Endothelial cell of umbilical vein (primary cell): ENCODE data around the gene CNR2. TPM values are rescaled to one million over a fixed set of nuclear protein-coding genes. Genes with fewer than 3 reads are reported as not detected.

ENCODE experiments used
- Bru-seq: library from RNA; stranded (reverse); fragments of 400-500 nt; gene quantifications from one replicate; lab custom pipeline; 2021; lab: Mats Ljungman, UMichigan
- BruChase-seq, 2 experiments: library from RNA; stranded (reverse); fragments of 400-500 nt; gene quantifications; one replicate each; lab custom pipeline; 2021; lab: Mats Ljungman, UMichigan
- BruUV-seq: library from RNA; stranded (reverse); fragments of 400-500 nt; replicated peaks from 2 replicates; lab custom pipeline; 2021; lab: Mats Ljungman, UMichigan
- CTCF ChIA-PET: fragments of 300-600, 350-600 bp; sonication (Branson Sonifier 250); formaldehyde crosslinking; loops from one replicate; lab custom pipeline; 2021; ENCODE audit warnings: antibody characterized with exemption, inconsistent platforms; lab: Charles Lee
- POLR2A ChIA-PET: fragments of 300-600, 350-600 bp; sonication (Branson Sonifier 250); formaldehyde crosslinking; loops from one replicate; lab custom pipeline; 2021; ENCODE audit warnings: antibody characterized with exemption, inconsistent platforms; lab: Charles Lee
- DNase-seq: peaks from one replicate; pipeline ENCODE4 v3.0.0-alpha.2; 2011; ENCODE audit warnings: low read depth, low spot score
- FAIRE-seq: peaks from 2 replicates; lab custom pipeline; 2011; peaks lifted over from hg19 to GRCh38; lab: Jason Lieb, UNC
- H2AFZ ChIP-seq: 2 replicates; pipeline ENCODE4 v1.6.0; 2012; ENCODE audit warnings: low read depth, low read length, control low read depth, inconsistent platforms
- H3K27ac ChIP-seq: 2 replicates; pipeline ENCODE4 v1.5.1; 2011; ENCODE audit warnings: low read depth, mild to moderate bottlenecking, control low read depth, low read length, moderate library complexity; ENCODE audit not compliant: insufficient read depth
- H3K27me3 ChIP-seq, 2 experiments: 2 replicates each; pipeline versions ENCODE4 v1.6.0 to v1.6.1; 2011; ENCODE audit warnings: low read length in 2 of 2, mixed read lengths in 1 of 2; ENCODE audit not compliant: control insufficient read depth in 2 of 2, insufficient read depth in 2 of 2
- H3K36me3 ChIP-seq, 2 experiments: 2 replicates in 1 of 2; 3 replicates in 1 of 2; pipeline ENCODE4 v1.5.1; 2011; ENCODE audit warnings: low read length in 2 of 2, mild to moderate bottlenecking in 1 of 2, moderate library complexity in 1 of 2; ENCODE audit not compliant: control insufficient read depth in 2 of 2, insufficient read depth in 2 of 2; ENCODE audit errors: extremely low read depth in 1 of 2
- H3K4me1 ChIP-seq: 3 replicates; pipeline ENCODE4 v1.5.1; 2011; ENCODE audit warnings: mild to moderate bottlenecking, low read length; ENCODE audit not compliant: control insufficient read depth, insufficient read depth; ENCODE audit errors: extremely low read depth
- H3K4me2 ChIP-seq: 2 replicates; pipeline ENCODE4 v1.6.1; 2011; ENCODE audit warnings: low read length, control low read depth, mixed read lengths; ENCODE audit not compliant: insufficient read depth
- H3K4me3 ChIP-seq, 3 experiments: fragments of 200-600 bp in 1 of 3; sonication (generic), shearing (Covaris generic) in 1 of 3; replicated peaks in 1 of 3; 2 replicates each; pipeline ENCODE4 v1.5.1; 2011 to 2016; ENCODE audit warnings: control low read depth in 3 of 3, low read length in 3 of 3, mild to moderate bottlenecking in 2 of 3, inconsistent platforms in 1 of 3, low read depth in 1 of 3, moderate library complexity in 1 of 3; ENCODE audit not compliant: insufficient read depth in 1 of 3
- H3K79me2 ChIP-seq: 2 replicates; pipeline ENCODE4 v1.6.0; 2012; ENCODE audit warnings: low read length, inconsistent platforms; ENCODE audit not compliant: control insufficient read depth, insufficient read depth
- H3K9ac ChIP-seq: replicated peaks from 2 replicates; pipeline ENCODE3; 2011; ENCODE audit warnings: low read length, control low read depth; ENCODE audit not compliant: insufficient read depth; ENCODE audit errors: extremely low read depth
- H3K9me1 ChIP-seq: replicated peaks from 3 replicates; pipeline ENCODE4 v1.6.0; 2011; ENCODE audit warnings: mild to moderate bottlenecking, low read length; ENCODE audit not compliant: control insufficient read depth, insufficient read depth; ENCODE audit errors: extremely low read depth
- H3K9me3 ChIP-seq: replicated peaks from 2 replicates; pipeline ENCODE4 v1.5.1; 2012; ENCODE audit warnings: low read length, inconsistent platforms; ENCODE audit not compliant: control insufficient read depth, insufficient read depth
- H4K20me1 ChIP-seq: replicated peaks from 2 replicates; pipeline ENCODE3; 2011; ENCODE audit warnings: mild to moderate bottlenecking, low read length; ENCODE audit not compliant: control insufficient read depth, insufficient read depth; ENCODE audit errors: extremely low read depth
- EZH2 ChIP-seq: IDR thresholded peaks from 2 replicates; pipeline ENCODE4 v1.6.1; 2012; ENCODE audit warnings: borderline replicate concordance, low read depth, mild to moderate bottlenecking, moderate library complexity, low read length, inconsistent platforms; ENCODE audit not compliant: severe bottlenecking
- FOS ChIP-seq: IDR thresholded peaks from 2 replicates; pipeline ENCODE4 v1.6.1; 2011; ENCODE audit warnings: mild to moderate bottlenecking, low read length, moderate library complexity, borderline replicate concordance; ENCODE audit not compliant: insufficient read depth
- GATA2 ChIP-seq: IDR thresholded peaks from 2 replicates; pipeline ENCODE4 v1.7.0; 2011; ENCODE audit warnings: low read depth, mild to moderate bottlenecking, moderate library complexity, mixed read lengths, low read length; ENCODE audit not compliant: insufficient read length, insufficient read depth
- JUN ChIP-seq: IDR thresholded peaks from 2 replicates; pipeline ENCODE4 v1.6.1; 2011; ENCODE audit warnings: borderline replicate concordance, low read depth; ENCODE audit not compliant: insufficient read length, insufficient read depth
- MAX ChIP-seq: IDR thresholded peaks from 2 replicates; pipeline ENCODE4 v1.6.1; 2011; ENCODE audit not compliant: insufficient read depth, insufficient read length
- MYC ChIP-seq: IDR thresholded peaks from one replicate; pipeline ENCODE4 v1.6.1; 2011; ENCODE audit warnings: mild to moderate bottlenecking, low read depth, low read length
- POLR2A ChIP-seq: IDR thresholded peaks from 2 replicates; pipeline ENCODE4 v1.6.1; 2012; ENCODE audit warnings: low read depth, mild to moderate bottlenecking, control low read depth, low read length
- POLR2AphosphoS5 ChIP-seq: IDR thresholded peaks from 2 replicates; pipeline ENCODE4 v1.6.1; 2012; ENCODE audit warnings: low read depth, mild to moderate bottlenecking, control low read depth, low read length, moderate library complexity; ENCODE audit not compliant: insufficient read depth
- dilution Hi-C: fragments of 300-500 bp; cut with MboI; formaldehyde crosslinking; loops from one replicate; pipeline ENCODE4 v1.15.0; 2019; ENCODE audit warnings: low sequenced_read_pairs; ENCODE audit not compliant: extremely low pct_ligation_motif_present
- intact Hi-C: fragments of 100-400 bp; cut with micrococcal nuclease; formaldehyde crosslinking; loops from one replicate; pipeline ENCODE4 v1.10.0; 2022
- long read RNA-seq: library from polyadenylated mRNA; stranded (forward); transcript quantifications from one replicate; pipeline ENCODE4 v2.0.0, GENCODE V29; 2021
- polyA minus RNA-seq, 3 experiments: library from RNA; depleted of rRNA, polyadenylated mRNA; stranded (reverse); fragments of >200 nt; gene quantifications; 1 replicate in 1 of 3; 2 replicates in 2 of 3; pipeline ENCODE4 v1.2.3, GENCODE V29; 2011
- polyA plus RNA-seq, 4 experiments: library from polyadenylated mRNA; depleted of rRNA in 3 of 4; stranded (reverse) in 3 of 4; unstranded in 1 of 4; fragments of >200 nt; gene quantifications; 2 replicates each; pipeline versions ENCODE4 v1.2.1 to v1.2.3, GENCODE V29; 2011 to 2012; ENCODE audit warnings: missing spikeins in 1 of 4
- total RNA-seq: library from RNA; stranded (reverse); gene quantifications from 2 replicates; pipeline ENCODE4 v1.2.3, GENCODE V29; 2021
- TF ChIP-seq, protein P1 (sequence below), 2 donors: IDR thresholded peaks; 1 replicate in 1 of 2; 2 replicates in 1 of 2; pipeline ENCODE4 v1.5.1; 2011; ENCODE audit warnings: low read length in 2 of 2, mild to moderate bottlenecking in 2 of 2, moderate library complexity in 2 of 2, control low read depth in 1 of 2, inconsistent platforms in 1 of 2, low read depth in 1 of 2; ENCODE audit not compliant: insufficient read depth in 1 of 2; ENCODE audit errors: extremely low read depth in 1 of 2

Gene CNR2
- total RNA-seq = not detected in 2 replicates
- not detected in 2 replicates for polyA plus RNA-seq
- not detected in 2 replicates for polyA plus RNA-seq (2011; cell fraction: cytosol; rRNA removed)
- polyA plus RNA-seq (2011; cell fraction: nucleus; rRNA removed) = not detected in 2 replicates
- polyA plus RNA-seq (2012) = not detected in 2 replicates
- not detected in 2 replicates for polyA minus RNA-seq
- polyA minus RNA-seq (2011; cell fraction: cytosol; rRNA and poly(A)+ RNA removed) = not detected
- not detected in 2 replicates for polyA minus RNA-seq (2011; cell fraction: nucleus; rRNA and poly(A)+ RNA removed)
- not detected for Bru-seq, nascent RNA
- percentile 17 among the genes with signal in this experiment for BruChase-seq, experiment 1, labeled RNA remaining after a 6-hour chase
- percentile 5 among the genes with signal in this experiment for BruChase-seq, experiment 2, labeled RNA remaining after a 2-hour chase
- long read RNA-seq = 0 reads

DNA sequence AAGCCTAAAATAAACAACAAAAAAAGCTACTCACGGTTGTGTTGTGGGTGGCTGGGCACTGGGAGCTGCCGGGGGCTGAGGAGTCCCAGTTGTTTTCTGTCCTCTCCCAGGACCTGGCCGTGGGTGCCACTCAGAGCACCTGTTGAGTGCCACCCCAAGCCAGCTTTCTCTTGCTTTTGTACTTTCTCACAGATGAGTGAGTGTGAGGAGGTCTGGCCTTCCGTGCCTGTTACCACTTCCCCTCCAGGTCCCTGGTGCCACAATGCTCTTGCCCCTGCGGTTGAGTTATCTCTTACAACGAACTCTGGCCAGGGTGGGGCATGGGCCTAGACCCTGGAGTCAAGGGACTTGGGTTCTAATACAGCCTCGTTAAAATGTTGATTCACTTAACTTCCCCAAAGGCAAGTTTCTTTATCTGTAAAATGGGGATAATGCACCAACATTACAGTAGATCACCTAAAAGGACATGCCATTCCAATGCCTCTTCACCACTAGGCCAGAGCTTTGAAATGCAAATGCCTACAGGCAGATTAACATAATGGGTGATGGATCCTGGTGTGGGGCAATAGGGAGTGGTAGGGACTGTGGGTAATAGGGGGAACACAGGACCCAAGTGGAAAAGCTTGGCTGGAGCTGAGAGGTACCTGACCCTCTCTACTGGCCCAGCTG is at the start of gene CNR2:
Gene CNR2, minus strand, starts transcription at position 151 of the 669 bp plus-strand sequence. CDS start 37,745 bp downstream, outside the sequence.
- BruUV-seq = no TSS peak
- Histone ChIP-seq H3K9me1 (no peaks in the 10 kb centered on the region), H3K4me3 (no peak within 1 kb of the TSS), H3K4me1 (no peaks in the 10 kb centered on the region), H3K9me3 (no peaks in the 10 kb centered on the region), H3K27me3 (peaks cover 0 to 4% of the 10 kb centered on the region in 2 experiments), H4K20me1 (no peaks in the 10 kb centered on the region), H3K27ac (no peak within 1 kb of the TSS), H3K4me2 (no peak within 1 kb of the TSS), H3K79me2 (no peaks in the 10 kb centered on the region), H2AFZ (no peak within 1 kb of the TSS), H3K36me3 (no peaks in the 10 kb centered on the region), H3K9ac (no peak within 1 kb of the TSS)
- dilution Hi-C loops = no loop called here
- intact Hi-C loops = no loop called here
- DNase-seq (no peak), FAIRE-seq (no peak)
- CTCF ChIA-PET = no interaction called here
- TF ChIP-seq FOS (no peak), GATA2 (no peak), MYC (no peak), MAX (no peak), POLR2AphosphoS5 (no peak), POLR2A (no peak), EZH2 (no peak), JUN (no peak)
- TF ChIP-seq, protein P1, sequence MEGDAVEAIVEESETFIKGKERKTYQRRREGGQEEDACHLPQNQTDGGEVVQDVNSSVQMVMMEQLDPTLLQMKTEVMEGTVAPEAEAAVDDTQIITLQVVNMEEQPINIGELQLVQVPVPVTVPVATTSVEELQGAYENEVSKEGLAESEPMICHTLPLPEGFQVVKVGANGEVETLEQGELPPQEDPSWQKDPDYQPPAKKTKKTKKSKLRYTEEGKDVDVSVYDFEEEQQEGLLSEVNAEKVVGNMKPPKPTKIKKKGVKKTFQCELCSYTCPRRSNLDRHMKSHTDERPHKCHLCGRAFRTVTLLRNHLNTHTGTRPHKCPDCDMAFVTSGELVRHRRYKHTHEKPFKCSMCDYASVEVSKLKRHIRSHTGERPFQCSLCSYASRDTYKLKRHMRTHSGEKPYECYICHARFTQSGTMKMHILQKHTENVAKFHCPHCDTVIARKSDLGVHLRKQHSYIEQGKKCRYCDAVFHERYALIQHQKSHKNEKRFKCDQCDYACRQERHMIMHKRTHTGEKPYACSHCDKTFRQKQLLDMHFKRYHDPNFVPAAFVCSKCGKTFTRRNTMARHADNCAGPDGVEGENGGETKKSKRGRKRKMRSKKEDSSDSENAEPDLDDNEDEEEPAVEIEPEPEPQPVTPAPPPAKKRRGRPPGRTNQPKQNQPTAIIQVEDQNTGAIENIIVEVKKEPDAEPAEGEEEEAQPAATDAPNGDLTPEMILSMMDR (IDR thresholded peaks at IDR 0.05; ENCODE audit: extremely low read depth in 1 of 2, insufficient read depth in 1 of 2, low read depth in 1 of 2, low read length in 2 of 2) = no peak
- POLR2A ChIA-PET = no interaction called here
